ENCODE measurements around the gene LNP1.

The LNP1 gene

DNA sequence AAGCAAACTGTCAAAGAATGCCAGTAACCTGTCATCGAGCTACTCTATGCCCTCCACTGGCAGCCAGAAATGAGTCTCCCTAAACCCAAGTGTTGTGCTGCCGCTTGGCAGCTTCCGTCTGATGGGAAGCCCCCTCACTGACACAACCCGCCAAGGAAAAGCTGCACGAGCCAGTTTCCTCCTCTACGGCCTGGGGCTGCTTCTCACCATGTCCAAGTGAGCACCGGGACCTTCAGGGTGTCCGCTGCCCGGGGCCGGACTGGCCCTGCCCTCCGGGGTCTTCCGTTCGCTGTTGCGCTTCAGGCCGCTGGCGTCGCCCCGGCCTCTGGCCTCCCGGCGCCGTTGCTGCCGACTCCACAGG lies 940 bp upstream of the LNP1 start:
- peak; percentile 61 for DNase-seq

DNA sequence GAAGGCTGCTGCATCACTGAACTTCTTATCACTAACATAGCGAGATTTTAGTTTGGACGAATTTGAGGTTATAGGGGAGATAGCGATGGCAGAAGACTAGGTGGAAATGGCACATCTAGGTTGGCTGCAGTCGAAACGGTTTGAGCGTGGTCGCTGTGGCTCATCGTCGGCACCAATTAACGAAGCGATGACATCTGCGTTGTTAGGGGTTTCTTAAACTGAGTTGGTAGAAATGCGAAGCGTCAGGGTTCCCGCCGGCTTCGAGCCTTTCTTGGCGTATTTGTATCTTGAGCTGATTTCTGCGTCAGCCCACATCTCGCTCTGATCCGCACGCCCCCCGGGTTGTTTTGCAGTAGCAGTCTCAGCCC lies 319 bp downstream of the LNP1 start:
- DNase-seq, result peak; percentile 56

DNA sequence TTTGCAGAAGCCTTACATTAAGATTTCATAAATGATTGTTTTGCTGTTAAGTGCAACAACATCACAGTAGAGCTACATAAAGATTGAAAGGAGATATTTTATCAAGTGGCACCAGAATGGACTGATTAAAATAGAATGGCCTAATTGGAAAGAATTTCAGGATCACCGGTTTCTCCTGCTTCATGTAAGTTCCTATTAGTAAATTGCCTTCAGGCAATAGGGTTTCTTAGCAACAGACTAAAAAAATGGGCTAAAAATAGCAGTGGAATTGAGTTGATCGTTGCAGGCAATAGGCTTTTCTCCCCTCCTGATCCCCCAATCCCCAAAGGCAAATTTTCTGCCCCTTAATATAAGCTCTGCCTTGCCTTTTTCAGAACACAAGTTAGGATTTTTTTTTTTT lies 917 bp downstream of the LNP1 start:
- no peak for DNase-seq

DNA sequence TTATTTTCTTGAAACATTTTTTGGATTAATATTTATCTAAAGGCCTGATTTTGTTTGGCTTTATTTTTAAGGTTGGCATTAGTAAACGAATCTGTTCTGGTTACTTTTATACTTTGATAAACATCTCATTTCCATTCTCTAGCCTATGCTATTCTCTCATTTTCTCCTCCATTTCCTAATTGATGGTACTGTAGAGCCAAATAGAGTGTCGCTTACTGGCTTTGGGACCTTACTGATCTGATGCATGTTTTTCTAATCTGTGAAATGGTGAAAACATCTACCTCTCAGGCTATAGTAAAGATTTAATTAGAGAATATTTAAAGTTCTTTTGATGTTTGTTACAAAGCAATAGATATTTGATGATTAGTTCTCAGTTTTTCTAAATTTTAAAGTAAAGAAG lies 1.6 kb downstream of the LNP1 start:
- no peak for DNase-seq

DNA sequence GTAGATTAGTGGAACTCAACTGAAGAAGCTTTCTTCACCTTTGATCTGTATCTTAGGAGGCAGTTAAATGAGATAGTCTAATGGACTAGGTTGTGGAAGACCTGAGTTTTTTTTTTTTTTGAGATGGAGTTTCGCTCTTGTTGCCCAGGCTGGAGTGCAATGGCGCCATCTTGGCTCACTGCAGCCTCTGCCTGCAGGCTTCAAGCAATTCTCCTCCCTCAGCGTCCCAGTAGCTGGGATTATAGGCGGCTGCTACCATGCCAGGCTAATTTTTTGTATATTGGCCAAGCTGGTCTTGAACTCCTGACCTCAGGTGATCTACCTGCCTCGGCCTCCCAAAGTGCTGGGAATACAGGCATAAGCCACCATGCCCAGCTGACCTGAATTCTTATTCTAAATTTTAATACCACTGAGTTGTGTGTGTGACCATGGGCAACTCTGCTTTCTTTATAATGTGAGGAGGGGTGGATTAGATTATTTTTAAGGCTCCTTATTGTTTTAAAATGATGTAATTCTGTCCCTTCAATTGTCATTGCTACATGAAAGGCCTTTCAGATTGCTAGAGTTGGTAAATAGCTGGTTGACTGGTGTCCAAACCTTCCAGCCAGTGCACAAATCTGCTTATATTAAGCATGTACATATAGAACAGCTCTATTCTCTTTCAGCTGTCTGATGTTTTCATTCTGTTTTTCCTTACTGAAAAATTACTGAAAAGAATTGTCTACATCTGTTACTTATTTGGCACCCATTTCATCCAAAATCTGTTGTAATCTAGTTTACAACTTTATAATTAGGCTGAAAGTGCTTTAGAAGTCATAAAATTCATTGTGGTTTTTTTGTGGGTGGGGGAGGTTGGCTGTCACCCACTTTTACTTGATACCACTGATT lies 2.3 kb downstream of the LNP1 start:
- DNase-seq, result peak; percentile 16

DNA sequence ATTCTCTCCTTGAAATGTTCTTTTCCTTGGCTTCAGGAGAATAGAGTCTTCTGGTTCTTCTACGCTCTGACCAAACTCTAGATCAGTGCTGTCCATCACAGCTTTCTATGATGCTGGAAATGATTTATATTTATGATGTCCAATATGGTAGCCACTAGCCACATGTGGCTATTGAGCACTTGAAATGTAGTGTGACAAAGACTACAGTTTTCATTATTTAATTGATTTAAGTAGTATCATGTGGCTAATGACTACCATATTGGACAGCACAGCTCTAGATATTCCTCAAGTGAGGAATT lies 2.9 kb downstream of the LNP1 start:
- DNase-seq, result no peak

DNA sequence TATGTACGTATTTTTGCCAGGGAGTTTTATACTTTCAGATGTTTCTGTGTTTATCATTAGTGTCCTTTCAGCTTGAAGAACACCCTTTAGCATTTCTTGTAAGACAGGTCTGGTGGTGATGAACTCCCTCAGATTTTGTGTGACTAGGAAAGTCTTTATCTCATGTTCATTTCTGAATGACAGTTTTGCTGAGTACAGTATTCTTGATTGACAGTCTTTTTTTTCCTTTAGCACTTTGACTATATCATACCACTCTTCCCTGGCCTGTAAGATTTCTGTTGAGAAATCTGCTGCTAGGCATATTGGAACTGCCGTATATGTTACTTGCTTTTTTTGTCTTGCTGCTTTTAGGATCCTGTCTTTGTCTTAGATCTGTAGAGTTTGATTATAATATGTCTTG lies 5.8 kb downstream of the LNP1 start:
- no peak for DNase-seq

DNA sequence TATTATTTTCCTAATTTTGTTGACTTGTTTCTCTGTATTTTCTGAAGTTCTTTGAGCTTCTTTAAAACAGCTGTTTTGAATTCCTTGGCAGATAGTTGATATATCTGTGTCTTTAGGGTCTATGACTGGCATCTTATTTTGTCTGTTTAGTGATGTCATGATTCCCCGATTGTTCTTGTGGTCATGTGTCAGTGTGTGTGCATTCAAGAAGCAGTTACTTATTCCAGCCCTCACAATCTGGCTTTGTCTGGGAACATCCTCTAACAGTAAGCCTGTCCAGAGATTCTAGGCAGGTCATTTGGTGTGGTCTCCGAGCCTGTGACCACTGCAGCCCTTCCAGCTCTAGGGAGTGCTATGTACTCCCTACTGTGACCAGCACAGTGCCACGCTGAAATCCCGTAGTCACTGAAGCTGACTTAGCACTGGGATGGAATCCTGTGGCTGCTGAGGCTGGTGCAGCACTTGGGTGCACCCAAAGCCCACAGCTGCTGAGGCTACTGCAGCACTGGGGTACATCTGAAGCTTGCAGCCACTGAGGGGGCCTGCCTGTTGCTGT lies 6.7 kb downstream of the LNP1 start:
- no peak for DNase-seq

DNA sequence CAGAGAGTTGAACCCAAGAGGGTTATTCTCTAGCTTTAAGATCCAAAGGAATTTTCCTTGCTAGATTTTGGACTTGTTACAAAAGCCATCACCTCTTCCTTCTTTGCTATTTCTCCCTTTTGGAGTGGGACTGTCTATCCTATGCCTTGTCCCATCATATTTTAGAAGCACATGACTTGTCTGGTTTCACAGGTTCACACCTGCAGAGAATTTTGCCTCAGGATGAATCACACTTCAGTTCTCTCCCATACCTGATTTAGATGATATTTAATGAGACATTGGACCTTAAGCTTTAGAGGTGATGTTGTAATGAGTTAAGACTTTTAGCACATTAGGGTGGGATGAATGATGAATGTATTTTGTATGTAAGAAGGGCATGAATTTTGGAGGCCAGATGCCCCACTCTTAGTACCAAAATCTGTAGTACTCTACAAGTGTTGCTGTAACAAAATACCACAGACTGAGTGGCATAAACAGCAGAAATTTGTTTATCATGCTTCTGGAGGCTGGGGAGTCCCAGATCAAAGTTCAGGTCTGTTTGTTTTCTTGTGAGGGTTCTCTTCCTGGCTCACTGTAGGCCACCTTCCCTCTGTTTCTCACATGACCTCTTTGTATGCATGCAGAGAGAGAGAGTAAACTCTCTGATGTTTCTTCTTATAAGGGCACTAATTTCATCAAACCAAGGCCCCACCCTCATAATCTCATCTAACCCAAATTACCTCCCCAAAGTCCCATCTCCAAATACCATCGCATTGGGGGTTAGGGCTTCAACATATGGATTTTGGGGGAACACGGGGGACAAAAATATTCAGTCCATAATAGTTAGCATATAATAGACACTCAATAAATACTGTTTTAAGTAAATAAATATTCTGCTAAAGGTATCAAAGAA lies 10.0 kb downstream of the LNP1 start:
- no peak for DNase-seq

DNA sequence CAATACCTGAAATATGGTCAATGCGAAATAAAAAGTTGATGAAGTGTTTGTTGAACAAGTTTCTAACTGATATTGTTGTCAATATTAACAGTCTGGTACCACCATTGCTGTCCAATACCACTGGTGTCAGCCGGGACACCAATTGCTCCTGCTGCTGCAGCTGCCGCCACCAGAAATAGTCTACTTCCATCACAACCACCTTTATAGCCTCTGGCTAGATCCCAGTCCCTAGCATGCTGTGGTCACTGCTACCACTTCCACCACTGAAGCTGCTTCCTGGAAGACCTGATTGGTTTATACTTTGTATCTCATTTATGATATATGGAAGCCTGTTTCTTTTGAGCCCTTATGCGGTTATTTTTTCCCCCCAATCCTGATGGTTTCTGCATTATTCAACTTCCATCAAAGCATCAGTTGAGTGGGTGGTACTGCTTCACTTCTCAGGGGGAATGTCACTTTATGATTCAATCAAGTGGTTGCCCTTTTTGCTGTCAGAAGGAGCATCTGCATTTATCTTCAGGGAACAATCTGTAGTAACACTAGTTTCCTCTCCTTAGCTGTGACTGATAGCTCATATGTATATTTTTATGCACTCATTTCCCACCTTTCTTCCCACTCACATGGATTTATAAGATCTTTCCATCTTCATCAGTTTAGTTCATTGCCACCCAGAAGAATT lies 11.7 kb downstream of the LNP1 start:
- no peak for DNase-seq

DNA sequence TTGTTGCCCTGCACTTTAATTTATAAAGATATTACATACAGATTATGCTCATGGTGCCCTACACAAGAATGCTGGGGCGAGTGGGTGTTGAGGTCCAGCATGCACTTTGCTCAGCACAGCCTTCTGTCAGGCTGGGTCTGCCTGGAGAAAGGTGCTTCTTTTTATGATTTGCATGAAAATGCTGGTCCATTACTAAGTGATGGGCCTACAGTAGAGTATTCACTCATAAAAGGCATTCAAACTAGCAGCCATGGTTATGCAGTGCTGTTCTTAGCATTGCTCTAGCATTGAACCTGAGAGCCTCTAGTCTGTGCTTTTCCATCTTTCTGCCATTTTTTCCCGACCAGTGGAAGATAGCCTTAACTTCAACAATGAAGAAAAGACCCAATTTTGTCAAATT lies 12.3 kb downstream of the LNP1 start:
- DNase-seq, result no peak

DNA sequence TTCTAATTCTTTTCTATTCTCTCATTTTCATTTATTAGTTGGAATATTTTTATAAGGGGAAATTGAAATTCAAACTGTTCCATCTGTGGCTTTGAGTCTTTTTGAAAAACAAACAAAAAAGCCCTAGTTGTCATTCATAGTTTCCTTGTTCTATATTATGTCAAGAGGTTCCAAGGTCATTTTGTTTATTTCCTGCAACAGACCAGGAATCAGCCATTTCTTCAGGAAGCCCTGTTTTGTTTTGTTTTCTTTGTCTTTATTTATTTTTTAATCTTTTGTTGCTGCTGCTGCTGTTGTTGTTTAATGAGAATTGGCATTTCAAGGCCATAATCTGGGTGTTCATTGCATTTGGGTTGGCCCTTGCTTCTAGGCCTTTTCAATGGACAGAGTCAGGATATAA lies 14.8 kb downstream of the LNP1 start:
- no peak for DNase-seq

DNA sequence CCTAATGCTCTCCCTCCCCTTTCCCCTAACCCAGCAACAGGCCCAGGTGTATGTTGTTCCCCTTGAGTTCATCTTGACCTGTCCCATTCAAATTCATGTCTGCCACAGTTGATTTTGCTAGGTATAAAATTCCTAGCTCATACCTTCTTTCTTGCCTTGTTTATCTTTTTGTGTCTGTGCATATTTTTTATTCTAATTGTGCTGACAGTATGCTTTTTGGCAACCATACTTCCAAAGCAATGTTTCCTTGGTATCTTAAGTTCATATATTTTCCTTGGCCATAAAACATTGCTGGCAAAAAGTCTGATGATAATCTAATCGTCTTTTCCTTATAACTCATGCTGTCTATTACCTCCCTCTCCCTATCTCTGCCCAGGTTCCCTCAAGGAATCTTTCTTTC lies 15.5 kb downstream of the LNP1 start:
- DNase-seq, result no peak

DNA sequence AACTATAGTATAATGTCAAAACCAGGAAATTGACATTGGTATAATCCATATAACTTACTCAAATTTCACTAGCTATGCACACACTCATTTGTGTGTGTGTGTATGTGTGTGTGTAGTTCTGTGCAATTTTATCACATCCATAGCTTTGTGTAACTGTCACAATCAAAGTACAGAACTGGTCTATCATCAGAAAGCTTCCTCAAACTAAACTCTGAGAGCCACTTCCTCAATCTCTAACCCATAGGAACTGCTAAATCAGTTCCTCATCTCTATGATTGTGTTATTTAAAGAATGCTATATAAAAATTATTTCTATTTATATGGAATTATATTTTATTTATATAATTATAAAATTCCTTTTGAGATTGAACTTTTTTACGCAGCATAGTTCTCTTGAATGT lies 18.1 kb downstream of the LNP1 start:
- DNase-seq, result no peak

DNA sequence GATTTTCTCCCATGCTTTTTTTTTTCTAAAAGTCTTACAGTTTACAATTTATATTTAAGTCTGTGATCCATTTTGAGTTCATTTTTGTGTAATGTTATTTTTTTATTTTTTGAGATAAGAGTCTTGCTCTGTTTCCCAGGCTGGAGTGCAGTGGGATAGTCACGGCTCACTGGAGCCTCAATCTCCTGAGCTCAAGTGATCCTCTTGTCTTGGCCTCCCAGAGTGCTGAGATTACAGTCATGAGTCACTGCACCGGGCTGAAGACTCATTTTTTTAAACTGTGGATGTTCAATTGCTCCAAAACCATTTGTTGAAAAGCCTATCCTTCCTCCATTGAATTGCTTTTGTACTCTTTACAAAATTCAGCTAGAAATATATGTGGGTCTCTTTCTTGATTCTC lies 19.5 kb downstream of the LNP1 start:
- no peak for DNase-seq

DNA sequence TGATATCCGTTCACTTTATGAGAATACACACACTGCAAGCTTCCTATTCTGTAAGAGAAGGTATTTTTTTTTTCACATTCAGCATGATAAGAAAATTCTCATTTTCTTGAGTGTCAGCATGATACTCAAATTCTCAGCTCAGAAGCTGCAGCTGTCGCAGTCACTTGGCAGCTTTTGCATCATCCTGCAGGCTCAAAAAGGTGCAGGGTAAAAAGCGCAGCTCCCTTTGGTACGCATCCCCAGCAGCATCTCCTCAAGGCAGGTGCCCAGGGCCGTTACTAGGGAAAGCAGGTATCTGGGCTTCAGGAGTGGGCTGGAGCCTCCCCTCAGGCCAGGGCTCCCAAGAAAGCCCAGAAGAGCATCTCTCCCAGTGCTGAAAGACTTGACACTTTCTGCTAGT lies 22.3 kb downstream of the LNP1 start:
- no peak for DNase-seq

DNA sequence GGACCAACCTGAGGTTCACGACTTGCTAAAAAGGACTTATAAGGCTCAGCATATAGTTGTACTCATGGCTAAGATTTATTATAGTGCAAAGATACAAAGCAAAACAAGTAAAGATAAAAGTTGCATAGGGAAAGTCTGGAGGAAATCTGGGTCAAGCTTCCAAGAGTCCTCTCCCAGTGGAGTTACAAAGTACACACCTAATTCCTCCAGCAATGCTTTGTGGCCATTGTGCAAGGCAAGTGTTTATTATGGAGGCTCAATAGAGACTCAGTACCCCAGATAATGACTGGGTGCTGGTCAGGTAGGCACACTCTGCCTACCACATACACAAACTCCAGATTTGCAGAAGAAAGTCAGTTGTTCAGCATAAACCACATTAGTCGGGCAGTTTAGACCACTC lies 22.9 kb downstream of the LNP1 start:
- no peak for DNase-seq

DNA sequence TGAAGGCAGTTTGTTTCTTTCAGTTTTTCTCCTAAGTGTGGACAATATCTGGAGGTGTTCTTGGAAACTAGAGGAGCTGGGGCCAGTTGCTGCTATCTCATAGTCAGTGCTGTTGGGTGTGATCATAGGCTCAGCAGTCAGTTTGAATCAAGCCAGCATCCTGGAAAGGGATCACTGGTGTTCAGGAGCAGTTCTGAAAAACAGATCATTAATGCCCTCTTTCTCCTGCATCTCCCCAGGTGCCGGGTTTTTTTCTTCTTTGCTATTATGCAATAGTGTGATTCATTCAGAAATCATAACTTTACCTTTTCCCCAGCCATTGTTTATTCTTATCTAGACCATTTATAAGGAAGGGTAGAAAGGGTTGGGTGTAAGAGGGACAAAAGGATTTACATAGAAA lies 24.0 kb downstream of the LNP1 start:
- no peak for DNase-seq

DNA sequence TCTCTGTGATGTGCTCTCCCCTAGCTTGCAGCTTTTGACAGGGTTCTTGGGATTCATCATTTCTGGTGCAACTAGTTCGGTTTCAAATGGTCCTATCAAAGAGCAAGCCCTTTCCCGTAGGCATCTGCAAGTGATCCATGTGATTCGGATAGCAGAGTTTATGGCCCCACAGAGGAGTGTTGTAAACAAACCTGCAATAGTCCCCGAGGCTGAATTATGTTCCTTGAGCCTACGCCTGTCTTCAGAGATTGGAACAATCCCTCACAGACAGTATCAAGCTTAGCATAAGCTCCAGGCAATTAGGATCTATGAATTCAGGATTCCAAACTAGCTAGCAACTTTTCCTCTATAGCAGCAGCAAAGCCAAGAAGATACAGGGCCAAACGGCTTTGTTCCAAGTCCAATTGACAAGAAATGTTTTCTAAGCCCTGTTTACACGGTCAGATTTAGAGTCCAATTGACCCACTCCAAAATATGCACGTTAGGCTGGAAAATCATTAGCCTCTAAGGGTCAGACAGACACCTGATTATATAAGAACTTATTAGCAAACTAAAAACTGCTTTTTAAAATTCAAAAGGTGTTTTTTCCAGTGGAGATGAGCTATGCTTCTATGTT lies 24.8 kb downstream of the LNP1 start:
- no peak for DNase-seq

DNA sequence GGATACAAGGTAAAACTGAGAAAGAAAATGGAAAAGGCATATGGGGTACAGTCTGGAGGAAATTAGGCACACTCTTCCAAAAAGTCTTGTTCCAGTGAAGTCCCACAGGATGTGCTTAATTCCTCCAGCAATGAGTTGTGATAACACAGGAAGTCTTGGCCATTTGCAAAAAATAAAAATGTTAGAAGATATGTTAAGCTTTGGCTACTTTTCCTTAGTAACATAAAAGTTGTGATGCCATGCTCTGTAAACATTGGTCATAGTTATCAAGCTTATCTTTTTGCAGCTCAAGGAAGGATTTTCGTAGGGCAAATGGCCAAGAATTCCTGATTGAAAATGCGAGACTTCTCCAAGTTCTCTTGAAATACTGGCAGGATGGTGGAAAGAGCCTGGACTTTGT lies 26.4 kb downstream of the LNP1 start:
- DNase-seq, result no peak

DNA sequence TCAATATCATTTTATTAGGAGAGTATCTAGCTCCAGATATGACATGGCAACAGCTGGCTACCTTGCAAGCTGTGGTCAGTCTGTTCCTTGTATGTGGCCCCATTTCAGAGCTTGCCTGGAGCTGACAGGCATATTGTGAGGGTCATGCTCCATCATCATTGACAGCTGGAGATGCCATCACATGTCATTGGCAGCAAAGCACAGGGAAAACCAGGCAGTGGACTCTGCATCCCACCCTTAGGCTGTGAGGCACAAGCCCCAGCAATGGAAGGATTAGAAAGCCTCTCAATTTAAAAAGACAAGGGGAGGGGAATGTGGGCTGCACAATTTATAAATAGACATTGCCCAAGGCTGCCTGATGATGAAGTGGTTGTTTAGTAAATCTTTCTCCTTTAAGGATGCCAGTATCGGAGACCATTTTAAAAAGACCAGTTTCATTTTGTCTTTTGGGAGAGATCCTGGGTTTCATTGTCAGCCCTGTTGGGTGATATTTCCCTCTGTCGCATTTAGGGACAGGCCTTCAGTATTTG lies 27.9 kb downstream of the LNP1 start:
- no peak for DNase-seq

DNA sequence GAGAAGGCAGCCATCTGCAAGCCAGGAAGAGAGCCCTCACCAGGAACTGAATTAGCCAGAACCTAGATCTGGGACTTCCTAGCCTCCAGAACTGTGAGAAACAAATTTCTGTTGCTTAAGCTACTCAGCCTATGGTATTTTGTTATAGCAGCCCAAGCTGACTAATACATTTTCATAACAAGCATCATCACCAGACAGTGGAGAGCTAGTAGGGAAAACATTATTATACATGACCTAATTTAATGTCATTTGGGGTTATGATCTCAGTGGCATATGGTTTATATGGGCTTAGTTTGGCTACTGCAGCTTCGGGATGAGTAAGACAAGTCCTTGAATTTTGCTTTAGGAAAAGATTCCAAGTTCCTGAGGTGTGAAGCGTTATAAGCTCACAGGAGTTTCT lies 35.6 kb downstream of the LNP1 start:
- no peak for DNase-seq

Data from activated CD4-positive, alpha-beta T cell treated with anti-CD3 and anti-CD28 coated beads, Interleukin-2, Interleukin-6, amounts not matched to agents 100 ng/mL and 50 ng/mL, durations not matched to agents 16 hours and 8 hours (primary cell).